ENCODE results near the gene HBG1. TPM values are rescaled to one million over a fixed set of nuclear protein-coding genes. Genes with fewer than 3 reads are reported as not detected.

Gene HBG1
- total RNA-seq, 4 donors from 2014 or later = 5.7 TPM; not detected in 3

GRCh38 chr11:5282628-5283027 lies 33.0 kb upstream of the HBG1 start:
- intact Hi-C loops (cut with DNase I; ENCODE audit: low total_unique reads) = no loop called here
- no peak overlapping the region for H3K27ac ChIP-seq

DNA sequence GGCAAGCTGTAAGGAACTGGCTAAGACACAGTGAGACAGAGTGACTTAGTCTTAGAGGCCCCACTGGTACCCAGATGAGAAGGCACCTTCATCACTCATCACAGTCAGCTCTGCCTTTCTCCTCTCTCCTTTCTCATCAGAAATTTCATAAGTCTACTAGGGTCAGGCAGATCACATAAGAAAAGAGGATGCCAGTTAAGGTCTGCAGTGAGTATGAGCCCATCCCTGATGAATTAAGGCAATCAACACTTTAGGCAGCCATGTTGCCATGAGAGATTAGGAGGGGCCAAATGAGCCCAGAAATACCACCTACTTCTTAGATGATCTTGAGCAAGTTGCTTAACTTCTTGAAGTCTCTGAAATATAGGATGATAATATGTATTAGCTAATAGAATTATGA lies 31.9 kb upstream of the HBG1 start:
- no peaks in the 10 kb centered on the region for H3K36me3 ChIP-seq
- H3K9me3 ChIP-seq = no peaks in the 10 kb centered on the region
- no peaks in the 10 kb centered on the region for H3K4me1 ChIP-seq
- intact Hi-C loops (cut with DNase I; ENCODE audit: low total_unique reads) = no loop called here
- no peaks in the 10 kb centered on the region for H3K27me3 ChIP-seq
- no peak overlapping the region for H3K27ac ChIP-seq
- H3K4me3 ChIP-seq = no peak overlapping the region
- no peak for DNase-seq
- TF ChIP-seq, protein P1, sequence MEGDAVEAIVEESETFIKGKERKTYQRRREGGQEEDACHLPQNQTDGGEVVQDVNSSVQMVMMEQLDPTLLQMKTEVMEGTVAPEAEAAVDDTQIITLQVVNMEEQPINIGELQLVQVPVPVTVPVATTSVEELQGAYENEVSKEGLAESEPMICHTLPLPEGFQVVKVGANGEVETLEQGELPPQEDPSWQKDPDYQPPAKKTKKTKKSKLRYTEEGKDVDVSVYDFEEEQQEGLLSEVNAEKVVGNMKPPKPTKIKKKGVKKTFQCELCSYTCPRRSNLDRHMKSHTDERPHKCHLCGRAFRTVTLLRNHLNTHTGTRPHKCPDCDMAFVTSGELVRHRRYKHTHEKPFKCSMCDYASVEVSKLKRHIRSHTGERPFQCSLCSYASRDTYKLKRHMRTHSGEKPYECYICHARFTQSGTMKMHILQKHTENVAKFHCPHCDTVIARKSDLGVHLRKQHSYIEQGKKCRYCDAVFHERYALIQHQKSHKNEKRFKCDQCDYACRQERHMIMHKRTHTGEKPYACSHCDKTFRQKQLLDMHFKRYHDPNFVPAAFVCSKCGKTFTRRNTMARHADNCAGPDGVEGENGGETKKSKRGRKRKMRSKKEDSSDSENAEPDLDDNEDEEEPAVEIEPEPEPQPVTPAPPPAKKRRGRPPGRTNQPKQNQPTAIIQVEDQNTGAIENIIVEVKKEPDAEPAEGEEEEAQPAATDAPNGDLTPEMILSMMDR (IDR thresholded peaks at IDR 0.05) = no peak
- TF ChIP-seq POLR2A (IDR thresholded peaks at IDR 0.05) = no peak

More at GRCh38 chr11:5282628-5283027, 33.0 kb upstream of the HBG1 start:
- Histone ChIP-seq H3K4me3 (no peak overlapping the region), H3K36me3 (no peaks in the 10 kb centered on the region), H3K9me3 (no peaks in the 10 kb centered on the region), H3K27me3 (no peaks in the 10 kb centered on the region), H3K4me1 (no peaks in the 10 kb centered on the region)
- DNase-seq = no peak
- TF ChIP-seq, protein P1 (IDR thresholded peaks at IDR 0.05) = no peak
- TF ChIP-seq POLR2A (IDR thresholded peaks at IDR 0.05) = no peak

DNA sequence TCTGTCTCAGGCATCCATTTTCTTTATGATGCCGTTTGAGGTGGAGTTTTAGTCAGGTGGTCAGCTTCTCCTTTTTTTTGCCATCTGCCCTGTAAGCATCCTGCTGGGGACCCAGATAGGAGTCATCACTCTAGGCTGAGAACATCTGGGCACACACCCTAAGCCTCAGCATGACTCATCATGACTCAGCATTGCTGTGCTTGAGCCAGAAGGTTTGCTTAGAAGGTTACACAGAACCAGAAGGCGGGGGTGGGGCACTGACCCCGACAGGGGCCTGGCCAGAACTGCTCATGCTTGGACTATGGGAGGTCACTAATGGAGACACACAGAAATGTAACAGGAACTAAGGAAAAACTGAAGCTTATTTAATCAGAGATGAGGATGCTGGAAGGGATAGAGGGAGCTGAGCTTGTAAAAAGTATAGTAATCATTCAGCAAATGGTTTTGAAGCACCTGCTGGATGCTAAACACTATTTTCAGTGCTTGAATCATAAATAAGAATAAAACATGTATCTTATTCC lies 31.0 kb upstream of the HBG1 start:
- no peaks in the 10 kb centered on the region for H3K4me1 ChIP-seq
- no peak overlapping the region for H3K27ac ChIP-seq
- H3K9me3 ChIP-seq = no peaks in the 10 kb centered on the region
- H3K27me3 ChIP-seq = no peaks in the 10 kb centered on the region
- DNase-seq = peak; percentile 17 to 37
- no peak overlapping the region for H3K4me3 ChIP-seq
- TF ChIP-seq POLR2A (IDR thresholded peaks at IDR 0.05) = no peak
- TF ChIP-seq, protein P1 (IDR thresholded peaks at IDR 0.05) = no peak
- no peaks in the 10 kb centered on the region for H3K36me3 ChIP-seq
- intact Hi-C loops (cut with DNase I; ENCODE audit: low total_unique reads) = no loop called here

DNA sequence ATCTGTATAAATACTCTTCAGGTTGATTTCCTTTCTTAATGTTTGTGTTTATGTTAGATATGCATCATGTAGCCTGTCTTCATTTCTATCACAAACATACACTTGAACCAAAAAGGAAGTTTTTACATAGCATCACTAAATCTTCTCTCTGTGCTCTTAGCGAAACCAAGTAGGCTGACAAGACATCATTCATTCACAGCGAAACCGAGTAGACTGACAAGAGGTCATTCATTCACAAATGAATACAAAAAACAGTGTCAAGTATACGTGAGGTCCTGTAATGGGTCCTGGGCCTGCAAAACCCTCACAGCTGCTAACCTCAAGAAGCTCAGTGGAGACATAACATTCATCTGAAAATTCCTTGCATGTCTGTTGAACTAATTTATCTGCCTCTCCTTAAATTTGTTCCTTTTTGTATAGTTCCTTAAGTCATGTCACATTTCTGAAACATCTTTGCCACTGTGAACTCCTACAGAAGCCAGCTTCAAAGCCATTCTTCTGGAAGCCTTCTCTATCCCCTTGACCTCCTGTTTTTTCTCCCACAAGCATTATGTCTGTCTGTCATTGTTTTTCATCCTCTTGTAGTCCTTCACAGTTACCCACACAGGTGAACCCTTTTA lies 29.9 kb upstream of the HBG1 start:
- TF ChIP-seq, protein P1 (IDR thresholded peaks at IDR 0.05) = no peak
- TF ChIP-seq POLR2A (IDR thresholded peaks at IDR 0.05) = no peak
- no peaks in the 10 kb centered on the region for H3K9me3 ChIP-seq
- H3K36me3 ChIP-seq = no peaks in the 10 kb centered on the region
- no peaks in the 10 kb centered on the region for H3K4me1 ChIP-seq
- no peak overlapping the region for H3K27ac ChIP-seq
- no peaks in the 10 kb centered on the region for H3K27me3 ChIP-seq
- DNase-seq = no peak
- no peak overlapping the region for H3K4me3 ChIP-seq
- intact Hi-C loops (cut with DNase I; ENCODE audit: low total_unique reads) = no loop called here

DNA sequence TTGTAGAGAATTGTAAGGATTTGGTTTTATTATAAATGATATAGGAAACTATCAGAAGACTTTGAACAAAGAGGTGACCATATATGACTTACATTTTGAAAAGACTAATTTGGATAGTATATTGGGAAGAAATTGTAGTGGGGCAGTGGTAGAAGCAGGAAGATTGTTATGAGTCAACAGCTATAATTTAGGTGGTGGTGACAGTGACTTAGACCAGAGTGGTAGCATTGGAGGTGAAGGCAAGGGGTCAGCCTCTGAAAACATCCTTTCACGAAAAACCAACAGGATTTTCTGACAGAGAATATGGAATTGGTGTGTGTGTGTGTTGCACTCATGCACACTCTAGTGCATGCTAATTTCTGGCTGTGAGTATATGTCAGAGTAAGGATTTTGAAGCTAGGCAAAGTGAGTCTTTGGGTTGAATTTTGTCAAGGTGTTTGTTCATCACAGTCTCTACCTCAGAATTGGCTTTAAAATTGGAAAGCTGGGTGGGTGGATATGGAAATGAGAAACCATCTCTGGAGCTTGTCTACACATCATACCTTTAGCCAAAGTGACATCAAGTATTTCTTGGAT lies 28.2 kb upstream of the HBG1 start:
- TF ChIP-seq, protein P1 (IDR thresholded peaks at IDR 0.05) = no peak
- TF ChIP-seq POLR2A (IDR thresholded peaks at IDR 0.05) = no peak

More for the DNA sequence above, 28.2 kb upstream of the HBG1 start:
- no peaks in the 10 kb centered on the region for H3K36me3 ChIP-seq
- intact Hi-C loops (cut with DNase I; ENCODE audit: low total_unique reads) = no loop called here
- no peaks in the 10 kb centered on the region for H3K9me3 ChIP-seq
- no peak overlapping the region for H3K27ac ChIP-seq
- no peaks in the 10 kb centered on the region for H3K27me3 ChIP-seq
- H3K4me1 ChIP-seq = no peaks in the 10 kb centered on the region
- H3K4me3 ChIP-seq = no peak overlapping the region
- DNase-seq = no peak

All from uterus (tissue), 4 donors.